GM04504 (cell line): ENCODE measurements around the gene ALG1L2.
A peak's percentile ranks its signal among the peaks of the same experiment; 100 is the strongest.
"Not testable (repeated sequence)": the region's sequence is repeated elsewhere in the genome, so short reads cannot be mapped to it uniquely, and the experiment has no call there.

Experiments used
- DNase-seq: peaks from one replicate; pipeline ENCODE4 v3.0.0-alpha.2; 2012; ENCODE audit warnings: low read depth

The ALG1L2 gene

GRCh38 chr3:130081351-130081881 lies at the start of gene ALG1L2:
ALG1L2 (plus strand) TSS chr3:130081831; CDS start chr3:130082017, 186 bp downstream.
- DNase-seq, result no peak

- DNase-seq, result peak; percentile 24
These were observed 44.4 kb upstream of the ALG1L2 start for GRCh38 chr3:130037126-130037815.

GRCh38 chr3:130042736-130043135 lies 38.9 kb upstream of the ALG1L2 start:
- not testable (repeated sequence) for DNase-seq

GRCh38 chr3:130043658-130044057 lies 38.0 kb upstream of the ALG1L2 start:
- not testable (repeated sequence) for DNase-seq

- DNase-seq, result no peak
These were observed 37.3 kb upstream of the ALG1L2 start for GRCh38 chr3:130044370-130044769.

- DNase-seq, result no peak
These were observed 32.9 kb upstream of the ALG1L2 start for GRCh38 chr3:130048726-130049125.

- not testable (repeated sequence) for DNase-seq
These were observed 29.3 kb upstream of the ALG1L2 start for GRCh38 chr3:130052366-130052765.

- DNase-seq, result not testable (repeated sequence)
These were observed 28.7 kb upstream of the ALG1L2 start for GRCh38 chr3:130052965-130053364.

GRCh38 chr3:130057536-130058266 lies 23.9 kb upstream of the ALG1L2 start:
- not testable (repeated sequence) for DNase-seq

- not testable (repeated sequence) for DNase-seq
These were observed 23.4 kb upstream of the ALG1L2 start for GRCh38 chr3:130058267-130058657.

- not testable (repeated sequence) for DNase-seq
These were observed 22.9 kb upstream of the ALG1L2 start for GRCh38 chr3:130058716-130059115.

GRCh38 chr3:130059162-130059561 lies 22.5 kb upstream of the ALG1L2 start:
- not testable (repeated sequence) for DNase-seq

GRCh38 chr3:130073582-130073981 lies 8.0 kb upstream of the ALG1L2 start:
- DNase-seq, result no peak

GRCh38 chr3:130077636-130078035 lies 4.0 kb upstream of the ALG1L2 start:
- no peak for DNase-seq

GRCh38 chr3:130083363-130084090 lies 1.9 kb downstream of the ALG1L2 start:
- not testable (repeated sequence) for DNase-seq

- DNase-seq, result no peak
These were observed 2.9 kb downstream of the ALG1L2 start for GRCh38 chr3:130084436-130084980.

GRCh38 chr3:130085881-130086280 lies 4.2 kb downstream of the ALG1L2 start:
- DNase-seq, result no peak

- DNase-seq, result not testable (repeated sequence)
These were observed 5.0 kb downstream of the ALG1L2 start for GRCh38 chr3:130086628-130087027.

- no peak for DNase-seq
These were observed 6.4 kb downstream of the ALG1L2 start for GRCh38 chr3:130088061-130088460.

- not testable (repeated sequence) for DNase-seq
These were observed 9.1 kb downstream of the ALG1L2 start for GRCh38 chr3:130090681-130091080.

- no peak for DNase-seq
These were observed 10.3 kb downstream of the ALG1L2 start for GRCh38 chr3:130091958-130092357.

GRCh38 chr3:130093741-130094391 lies 12.2 kb downstream of the ALG1L2 start:
- DNase-seq, result no peak
